HG02943 (cell line): ENCODE measurements around the gene RABGAP1.

Experiments
- ATAC-seq: cut with Tn5 transposase; IDR thresholded peaks from one replicate; pipeline ENCODE4 v1.9.1; 2021; ENCODE audit warnings: mild to moderate bottlenecking, low read depth, moderate library complexity; ENCODE audit not compliant: unreplicated experiment

RABGAP1 gene

GRCh38 chr9:122941582-122942234 is 888 bp downstream of the RABGAP1 start:
- no peak for ATAC-seq

DNA sequence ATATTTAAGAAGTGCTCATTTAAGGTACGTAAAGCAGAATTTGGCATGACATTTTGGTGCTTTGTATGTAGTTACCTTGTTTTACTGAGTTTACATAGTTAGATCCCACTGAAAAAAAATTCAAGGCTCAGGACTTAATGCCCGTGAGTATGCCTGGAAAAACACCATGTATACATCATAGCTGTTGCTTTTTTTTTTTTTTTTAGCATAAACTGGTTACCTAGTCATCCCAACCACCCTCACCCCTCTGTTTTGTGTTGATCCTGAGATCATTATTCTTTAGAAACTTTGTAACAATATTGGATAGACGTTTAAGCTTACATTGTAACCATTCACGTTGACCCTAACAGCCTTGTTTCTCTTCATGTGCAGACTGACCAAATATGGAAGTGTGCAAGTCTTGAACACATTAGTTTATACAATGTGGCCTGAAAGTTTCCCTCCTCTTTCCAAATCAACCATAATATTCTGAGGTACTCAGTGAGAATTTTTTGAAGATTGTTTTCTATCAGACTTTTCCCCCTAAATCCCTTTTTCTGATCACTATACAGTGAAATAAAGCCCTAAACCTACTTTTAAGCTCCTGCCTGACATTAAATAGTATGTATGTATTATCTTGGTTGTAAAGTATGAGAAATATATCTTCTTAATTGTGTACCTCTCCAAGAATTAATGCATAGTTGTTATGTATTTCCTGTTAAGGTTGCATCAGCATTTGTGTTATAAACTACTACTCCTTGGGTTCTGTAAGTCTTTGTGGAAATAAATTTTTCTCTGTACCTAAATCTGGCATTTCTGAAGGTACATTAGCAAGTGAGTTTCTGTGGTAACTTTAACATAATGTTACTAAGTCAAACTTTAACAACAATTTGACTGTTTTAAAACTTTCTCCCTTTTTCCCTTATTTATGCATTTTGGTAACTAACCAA is 4.4 kb downstream of the RABGAP1 start:
- ATAC-seq, result no peak

GRCh38 chr9:122946461-122947005 is 5.7 kb downstream of the RABGAP1 start:
- no peak for ATAC-seq

DNA sequence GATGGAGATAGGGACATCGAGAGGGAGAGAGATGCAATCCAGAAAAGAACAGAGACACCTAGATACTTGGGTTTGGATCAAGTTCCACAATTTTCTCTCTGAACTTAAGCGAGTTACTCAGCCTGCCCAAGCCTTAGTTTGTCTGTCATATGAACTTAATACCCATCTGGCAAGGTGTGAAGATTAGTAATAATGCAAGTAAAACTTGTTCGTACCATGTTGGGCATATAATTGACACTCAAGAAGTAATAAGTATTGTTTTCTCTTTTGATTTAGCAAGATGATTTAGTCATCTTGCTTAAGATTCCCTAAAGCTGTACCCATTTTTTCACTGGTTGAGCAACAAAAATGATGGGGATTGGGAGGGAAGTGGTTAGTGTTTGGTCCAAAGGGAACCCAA is 7.5 kb downstream of the RABGAP1 start:
- ATAC-seq, result no peak

GRCh38 chr9:122949696-122950095 is 8.9 kb downstream of the RABGAP1 start:
- ATAC-seq, result no peak

- no peak for ATAC-seq
Measured at GRCh38 chr9:122950263-122950662, 9.4 kb downstream of the RABGAP1 start.

- ATAC-seq, result no peak
Measured at GRCh38 chr9:122951056-122951455, 10.2 kb downstream of the RABGAP1 start.

GRCh38 chr9:122954253-122954691 is 13.5 kb downstream of the RABGAP1 start:
- ATAC-seq, result no peak

DNA sequence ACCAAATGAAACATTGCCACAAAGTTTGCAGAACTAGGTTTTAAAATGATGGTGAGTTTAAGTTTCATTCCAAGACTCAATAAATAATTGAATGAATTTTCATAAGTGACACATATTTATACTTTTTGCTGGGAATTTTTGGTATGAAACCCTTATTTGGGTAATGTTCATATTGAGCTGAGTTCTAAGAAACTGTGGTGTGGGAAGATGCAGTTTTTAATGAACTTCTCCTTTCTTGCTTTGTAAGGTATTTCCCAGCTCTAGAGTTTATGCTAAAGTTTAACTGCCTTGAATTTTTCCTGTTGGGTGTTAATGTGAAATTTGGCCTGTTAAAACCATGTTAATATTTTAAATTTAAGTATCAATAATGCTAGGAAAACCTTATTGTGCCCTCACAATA is 15.1 kb downstream of the RABGAP1 start:
- no peak for ATAC-seq

GRCh38 chr9:122961139-122961538 is 20.3 kb downstream of the RABGAP1 start:
- no peak for ATAC-seq

GRCh38 chr9:122975196-122975595 is 34.4 kb downstream of the RABGAP1 start:
- no peak for ATAC-seq

GRCh38 chr9:122978601-122979000 is 37.8 kb downstream of the RABGAP1 start:
- ATAC-seq, result no peak

GRCh38 chr9:122986010-122986409 is 45.2 kb downstream of the RABGAP1 start:
- no peak for ATAC-seq

GRCh38 chr9:122988141-122988540 is 47.3 kb downstream of the RABGAP1 start:
- no peak for ATAC-seq

GRCh38 chr9:122988920-122989621 is 48.3 kb downstream of the RABGAP1 start:
- peak; percentile 76 for ATAC-seq

- ATAC-seq, result no peak
Measured at GRCh38 chr9:122991370-122991830, 50.6 kb downstream of the RABGAP1 start.

DNA sequence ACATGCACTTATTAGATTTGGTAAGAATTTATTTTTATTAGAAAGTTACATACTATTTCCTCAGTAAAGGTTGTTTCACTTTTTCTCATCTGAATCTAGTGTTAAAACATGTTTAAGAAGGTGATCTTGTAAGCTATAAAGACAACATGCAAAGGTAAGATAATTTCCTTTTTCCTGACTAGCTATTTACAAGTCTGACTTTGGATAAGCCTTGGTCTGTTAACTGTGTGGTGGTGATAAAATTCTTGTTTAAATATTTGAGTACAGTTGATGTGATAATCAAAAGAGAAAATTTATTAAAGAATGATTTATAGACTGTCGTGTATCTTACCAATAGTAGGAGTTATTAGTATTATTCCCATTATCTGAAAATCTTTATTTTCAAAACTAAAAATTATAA is 55.8 kb downstream of the RABGAP1 start:
- no peak for ATAC-seq

- no peak for ATAC-seq
Measured at GRCh38 chr9:122998448-122998847, 57.6 kb downstream of the RABGAP1 start.

DNA sequence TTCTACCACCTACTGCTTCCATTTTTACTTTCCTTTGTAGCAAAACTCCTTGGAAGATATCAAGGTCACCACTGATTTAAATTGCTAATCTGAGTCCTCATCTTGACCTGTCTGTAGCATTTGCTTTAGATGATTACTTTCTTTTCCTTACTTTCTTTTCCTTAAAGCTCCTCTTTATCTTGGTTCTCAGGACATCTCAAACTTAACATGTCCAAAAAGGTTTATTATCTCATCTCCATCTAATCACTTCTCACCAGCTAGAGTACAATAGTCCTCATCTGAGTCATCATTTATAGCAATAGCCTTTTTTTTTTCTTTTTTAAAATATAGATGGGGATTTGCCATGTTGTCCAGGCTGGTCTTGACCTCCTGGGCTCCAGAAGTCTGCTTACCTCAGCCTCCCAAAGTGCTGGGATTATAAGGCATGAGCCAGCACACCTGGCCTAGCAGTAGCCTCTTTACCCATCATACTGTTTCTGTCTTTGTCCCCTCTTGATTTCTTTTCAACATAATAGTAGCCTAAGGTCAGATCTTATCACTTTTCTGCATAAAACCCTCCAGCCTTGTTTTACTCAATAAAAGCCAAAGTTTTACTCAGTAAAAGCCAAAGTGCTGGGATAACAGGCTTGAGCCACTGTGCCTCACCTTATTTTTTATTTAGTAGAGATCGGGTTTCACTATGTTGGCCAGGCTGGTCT is 59.7 kb downstream of the RABGAP1 start:
- no peak for ATAC-seq

DNA sequence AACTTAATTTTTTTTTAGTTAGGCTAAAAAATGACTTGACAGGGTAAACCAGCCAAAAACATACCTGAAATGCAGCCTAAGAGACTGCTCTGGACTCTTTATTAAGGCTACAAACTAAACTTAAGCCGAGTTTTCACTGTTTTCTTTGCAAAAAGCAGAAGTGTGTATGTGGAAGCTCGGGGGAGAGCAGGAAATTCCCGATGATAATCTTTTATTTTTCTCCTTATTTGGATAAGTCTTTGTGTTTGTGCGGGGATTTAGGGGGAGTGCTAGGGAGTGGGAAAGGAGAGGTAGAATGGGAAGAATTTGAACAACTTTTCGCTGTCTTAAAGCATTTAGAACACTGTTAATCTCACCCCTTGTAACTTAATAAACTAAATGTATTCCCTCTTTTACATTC is 61.9 kb downstream of the RABGAP1 start:
- ATAC-seq, result no peak
